GM08714 (cell line): ENCODE data around the gene ID2.

ENCODE experiments used
- H3K4me3 ChIP-seq: fragments of 200-500 bp; sonication (Bioruptor generic); 2 replicates; pipeline ENCODE4 v1.5.1; 2014; ENCODE audit warnings: mild to moderate bottlenecking, low read length, inconsistent platforms
- ZNF274 ChIP-seq: IDR thresholded peaks from 2 replicates; pipeline ENCODE4 v1.6.1; 2012; ENCODE audit warnings: mild to moderate bottlenecking, low read depth, low read length

The ID2 gene

GRCh38 chr2:8679827-8680731 lies 1.8 kb upstream of the ID2 start:
- H3K4me3 ChIP-seq: no peak overlapping the region
- no peak for TF ChIP-seq ZNF274

- no peak for TF ChIP-seq ZNF274
- H3K4me3 ChIP-seq: peak overlapping the region; percentile 75
These were observed 765 bp upstream of the ID2 start for GRCh38 chr2:8680822-8681760.

- TF ChIP-seq ZNF274: no peak
- H3K4me3 ChIP-seq: peak overlapping the region; percentile 97
These were observed 1.1 kb downstream of the ID2 start for GRCh38 chr2:8682719-8683667.

GRCh38 chr2:8684540-8684877 lies 2.7 kb downstream of the ID2 start:
- peak overlapping the region; percentile 80 for H3K4me3 ChIP-seq
- no peak for TF ChIP-seq ZNF274

GRCh38 chr2:8684878-8685696 lies 3.2 kb downstream of the ID2 start:
- TF ChIP-seq ZNF274: no peak
- H3K4me3 ChIP-seq: peak overlapping the region; percentile 80

- peak overlapping the region; percentile 80; the same call in 1 of the 2 replicates for H3K4me3 ChIP-seq
- no peak for TF ChIP-seq ZNF274
These were observed 4.0 kb downstream of the ID2 start for GRCh38 chr2:8685697-8686358.

GRCh38 chr2:8691859-8692437 lies 10.1 kb downstream of the ID2 start:
- no peak for TF ChIP-seq ZNF274
- H3K4me3 ChIP-seq: no peak overlapping the region

GRCh38 chr2:8692783-8693156 lies 10.9 kb downstream of the ID2 start:
- TF ChIP-seq ZNF274: no peak
- no peak overlapping the region for H3K4me3 ChIP-seq

- H3K4me3 ChIP-seq: no peak overlapping the region
- no peak for TF ChIP-seq ZNF274
These were observed 11.4 kb downstream of the ID2 start for GRCh38 chr2:8693157-8693821.

- no peak overlapping the region for H3K4me3 ChIP-seq
- TF ChIP-seq ZNF274: no peak
These were observed 12.9 kb downstream of the ID2 start for GRCh38 chr2:8694737-8695136.

- no peak for TF ChIP-seq ZNF274
- no peak overlapping the region for H3K4me3 ChIP-seq
These were observed 15.3 kb downstream of the ID2 start for GRCh38 chr2:8697190-8697589.

GRCh38 chr2:8699839-8700238 lies 18.0 kb downstream of the ID2 start:
- TF ChIP-seq ZNF274: no peak
- no peak overlapping the region for H3K4me3 ChIP-seq
